Measurements from ENCODE around the gene NDUFC1.

The NDUFC1 gene

DNA sequence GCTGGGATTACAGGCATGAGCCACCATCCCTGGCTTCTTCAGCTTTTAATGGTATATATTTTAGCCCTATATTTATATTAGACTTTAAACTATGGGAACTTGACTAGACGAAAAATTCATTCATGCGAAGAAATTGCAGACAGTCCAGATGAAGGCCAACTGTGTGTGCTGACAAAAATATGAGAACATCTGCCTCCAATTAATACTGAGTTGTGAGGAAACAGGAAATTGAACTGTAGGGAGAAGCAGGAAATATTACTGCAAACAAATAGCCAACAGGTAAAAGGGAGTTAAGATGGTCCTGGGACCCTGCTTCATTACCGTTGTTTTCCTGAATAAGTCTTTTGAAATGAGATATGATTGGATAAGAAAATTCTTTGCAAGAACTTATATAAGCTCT is 48.6 kb downstream of the NDUFC1 start:
- no peaks in the 10 kb centered on the region for H3K9me3 ChIP-seq
- H3K27ac ChIP-seq = no peak overlapping the region
- H3K27me3 ChIP-seq = no peaks in the 10 kb centered on the region

DNA sequence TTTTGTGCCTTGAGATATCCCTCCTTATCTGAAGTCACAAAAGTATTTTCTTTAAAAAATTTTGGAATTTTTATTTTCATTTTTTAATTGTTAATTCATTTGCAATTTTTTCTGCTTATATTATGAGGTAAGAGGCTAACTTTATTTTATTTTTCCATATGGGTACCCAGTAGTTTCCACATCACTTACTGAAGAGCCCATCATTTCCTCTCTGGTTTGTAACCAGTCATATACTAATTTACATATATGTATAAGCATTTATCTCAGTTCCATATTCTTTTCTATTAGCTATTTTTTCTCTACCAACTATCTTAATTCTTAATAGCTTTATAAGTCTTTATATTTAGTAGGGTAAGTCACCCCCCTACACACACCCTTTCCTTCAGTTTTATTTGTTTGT is 49.2 kb downstream of the NDUFC1 start:
- Histone ChIP-seq H3K9me3 (no peaks in the 10 kb centered on the region), H3K27ac (no peak overlapping the region), H3K4me1 (ENCODE audit: control insufficient read depth in 1 of 2, insufficient read depth in 1 of 2, low read depth in 1 of 2, low read length in 1 of 2) (no peaks in the 10 kb centered on the region), H3K36me3 (no peaks in the 10 kb centered on the region), H3K27me3 (no peaks in the 10 kb centered on the region), H3K4me3 (ENCODE audit: low read depth in 1 of 2, low read length in 1 of 2) (no peak overlapping the region)
- TF ChIP-seq, protein P1, sequence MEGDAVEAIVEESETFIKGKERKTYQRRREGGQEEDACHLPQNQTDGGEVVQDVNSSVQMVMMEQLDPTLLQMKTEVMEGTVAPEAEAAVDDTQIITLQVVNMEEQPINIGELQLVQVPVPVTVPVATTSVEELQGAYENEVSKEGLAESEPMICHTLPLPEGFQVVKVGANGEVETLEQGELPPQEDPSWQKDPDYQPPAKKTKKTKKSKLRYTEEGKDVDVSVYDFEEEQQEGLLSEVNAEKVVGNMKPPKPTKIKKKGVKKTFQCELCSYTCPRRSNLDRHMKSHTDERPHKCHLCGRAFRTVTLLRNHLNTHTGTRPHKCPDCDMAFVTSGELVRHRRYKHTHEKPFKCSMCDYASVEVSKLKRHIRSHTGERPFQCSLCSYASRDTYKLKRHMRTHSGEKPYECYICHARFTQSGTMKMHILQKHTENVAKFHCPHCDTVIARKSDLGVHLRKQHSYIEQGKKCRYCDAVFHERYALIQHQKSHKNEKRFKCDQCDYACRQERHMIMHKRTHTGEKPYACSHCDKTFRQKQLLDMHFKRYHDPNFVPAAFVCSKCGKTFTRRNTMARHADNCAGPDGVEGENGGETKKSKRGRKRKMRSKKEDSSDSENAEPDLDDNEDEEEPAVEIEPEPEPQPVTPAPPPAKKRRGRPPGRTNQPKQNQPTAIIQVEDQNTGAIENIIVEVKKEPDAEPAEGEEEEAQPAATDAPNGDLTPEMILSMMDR (IDR thresholded peaks at IDR 0.05) = no peak

More for the DNA sequence above, 48.6 kb downstream of the NDUFC1 start:
- Histone ChIP-seq H3K4me1 (ENCODE audit: control insufficient read depth in 1 of 2, insufficient read depth in 1 of 2, low read depth in 1 of 2, low read length in 1 of 2) (no peaks in the 10 kb centered on the region), H3K36me3 (no peaks in the 10 kb centered on the region), H3K4me3 (ENCODE audit: low read depth in 1 of 2, low read length in 1 of 2) (no peak overlapping the region)
- TF ChIP-seq, protein P1 (IDR thresholded peaks at IDR 0.05) = no peak

DNA sequence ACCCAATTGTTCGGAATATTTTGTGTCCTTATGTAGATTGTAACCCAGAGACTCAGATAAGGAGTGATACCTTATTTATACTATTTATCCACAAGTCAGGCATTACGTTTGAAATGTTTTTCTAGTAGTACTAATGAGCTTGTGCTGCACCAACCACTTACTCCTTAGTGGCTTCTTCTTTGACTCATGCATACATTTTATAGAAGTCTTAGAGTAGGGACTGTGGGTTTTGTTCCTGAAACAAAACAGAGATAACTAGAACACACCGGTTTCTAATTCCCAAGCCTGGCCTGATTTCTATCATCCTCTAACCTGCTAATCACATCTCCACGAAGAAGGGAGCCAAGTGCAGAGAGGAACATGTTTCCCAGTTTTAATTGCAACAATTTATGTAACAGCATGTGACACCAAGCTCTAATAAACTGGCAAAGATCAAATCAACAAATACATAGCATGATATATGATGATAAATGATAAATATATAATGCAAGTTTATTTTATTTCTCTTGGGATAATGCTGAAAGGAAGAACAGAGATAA is 54.5 kb downstream of the NDUFC1 start:
- no peaks in the 10 kb centered on the region for H3K9me3 ChIP-seq
- no peak overlapping the region for H3K4me3 ChIP-seq (ENCODE audit: low read depth in 1 of 2, low read length in 1 of 2)
- no peak overlapping the region for H3K27ac ChIP-seq
- H3K4me1 ChIP-seq (ENCODE audit: control insufficient read depth in 1 of 2, insufficient read depth in 1 of 2, low read depth in 1 of 2, low read length in 1 of 2) = no peaks in the 10 kb centered on the region
- no peaks in the 10 kb centered on the region for H3K36me3 ChIP-seq
- TF ChIP-seq, protein P1 (IDR thresholded peaks at IDR 0.05) = no peak
- no peaks in the 10 kb centered on the region for H3K27me3 ChIP-seq

DNA sequence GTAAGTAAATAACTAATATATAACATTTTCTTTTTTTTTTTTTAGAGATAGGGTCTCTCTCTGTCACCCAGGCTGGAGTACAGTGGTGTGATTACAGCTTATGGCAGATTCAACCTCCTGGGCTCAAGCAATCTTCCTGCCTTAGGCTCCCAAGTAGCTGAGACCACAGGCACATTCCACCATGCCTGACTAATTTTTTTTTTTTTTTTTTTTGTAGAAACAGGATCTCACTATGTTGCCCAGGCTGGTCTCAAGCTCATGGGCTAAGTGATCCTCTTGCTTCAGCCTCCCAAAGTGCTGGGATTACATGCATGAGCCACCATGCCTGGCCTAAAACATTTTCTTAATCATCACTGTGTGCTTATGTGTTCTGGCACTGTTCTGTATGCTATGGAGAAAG is 55.0 kb downstream of the NDUFC1 start:
- Histone ChIP-seq H3K4me3 (ENCODE audit: low read depth in 1 of 2, low read length in 1 of 2) (no peak overlapping the region), H3K36me3 (no peaks in the 10 kb centered on the region), H3K9me3 (no peaks in the 10 kb centered on the region), H3K4me1 (ENCODE audit: control insufficient read depth in 1 of 2, insufficient read depth in 1 of 2, low read depth in 1 of 2, low read length in 1 of 2) (no peaks in the 10 kb centered on the region), H3K27ac (no peak overlapping the region), H3K27me3 (no peaks in the 10 kb centered on the region)
- TF ChIP-seq, protein P1 (IDR thresholded peaks at IDR 0.05) = no peak

DNA sequence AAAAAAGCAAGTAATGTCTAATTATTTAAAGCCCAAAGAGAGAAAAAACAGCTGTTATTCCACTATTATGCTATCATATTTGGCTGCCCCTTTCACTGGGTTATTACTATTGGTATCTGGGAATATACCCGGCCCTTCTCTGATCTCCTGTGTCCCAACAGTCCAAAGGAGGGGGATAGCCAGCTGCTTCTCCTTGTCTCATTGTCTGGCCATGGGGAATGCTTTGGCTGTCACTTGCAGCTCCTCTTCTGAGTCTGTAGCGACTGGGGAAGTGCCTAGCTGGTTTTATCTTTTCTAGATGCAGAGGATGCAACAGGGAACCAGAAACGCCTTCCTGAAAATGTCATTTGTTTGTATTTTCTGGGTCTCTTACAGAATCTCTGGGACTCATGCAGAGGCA is 56.1 kb downstream of the NDUFC1 start:
- Histone ChIP-seq H3K4me3 (ENCODE audit: low read depth in 1 of 2, low read length in 1 of 2) (no peak overlapping the region), H3K9me3 (no peaks in the 10 kb centered on the region), H3K27ac (no peak overlapping the region), H3K27me3 (no peaks in the 10 kb centered on the region), H3K4me1 (ENCODE audit: control insufficient read depth in 1 of 2, insufficient read depth in 1 of 2, low read depth in 1 of 2, low read length in 1 of 2) (no peaks in the 10 kb centered on the region), H3K36me3 (no peaks in the 10 kb centered on the region)
- TF ChIP-seq, protein P1 (IDR thresholded peaks at IDR 0.05) = no peak

DNA sequence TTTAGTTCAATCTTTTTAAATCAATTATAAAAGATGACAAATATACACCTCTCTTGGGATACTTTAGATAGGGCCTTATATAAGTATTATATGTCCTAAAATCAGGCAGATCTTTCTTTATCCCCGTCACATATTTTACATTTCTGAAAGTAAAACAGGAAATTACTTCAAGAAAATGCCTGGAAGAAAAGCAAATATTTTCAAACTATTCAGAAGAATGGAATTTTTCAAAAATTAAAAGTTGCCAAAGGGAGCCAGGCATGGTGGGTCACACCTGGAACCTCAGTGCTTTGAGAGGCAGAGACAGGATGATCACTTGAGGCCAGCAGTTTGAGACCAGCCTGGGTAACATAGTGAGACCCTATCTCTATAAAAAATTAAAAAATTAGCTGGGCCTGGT is 56.7 kb downstream of the NDUFC1 start:
- H3K9me3 ChIP-seq = no peaks in the 10 kb centered on the region
- TF ChIP-seq, protein P1 (IDR thresholded peaks at IDR 0.05) = no peak
- H3K4me1 ChIP-seq (ENCODE audit: control insufficient read depth in 1 of 2, insufficient read depth in 1 of 2, low read depth in 1 of 2, low read length in 1 of 2) = no peaks in the 10 kb centered on the region
- no peaks in the 10 kb centered on the region for H3K27me3 ChIP-seq
- H3K36me3 ChIP-seq = no peaks in the 10 kb centered on the region
- no peak overlapping the region for H3K27ac ChIP-seq
- H3K4me3 ChIP-seq (ENCODE audit: low read depth in 1 of 2, low read length in 1 of 2) = no peak overlapping the region

Measured in neutrophil (primary cell).